Endothelial cell of umbilical vein (primary cell): ENCODE data around the gene FGF19. TPM values are rescaled to one million over a fixed set of nuclear protein-coding genes. Genes with fewer than 3 reads are reported as not detected.

Experiments used
- BruUV-seq: library from RNA; stranded (reverse); fragments of 400-500 nt; replicated peaks from 2 replicates; lab custom pipeline; 2021; lab: Mats Ljungman, UMichigan
- CTCF ChIA-PET: fragments of 300-600, 350-600 bp; sonication (Branson Sonifier 250); formaldehyde crosslinking; loops from one replicate; lab custom pipeline; 2021; ENCODE audit warnings: antibody characterized with exemption, inconsistent platforms; lab: Charles Lee
- POLR2A ChIA-PET: fragments of 300-600, 350-600 bp; sonication (Branson Sonifier 250); formaldehyde crosslinking; loops from one replicate; lab custom pipeline; 2021; ENCODE audit warnings: antibody characterized with exemption, inconsistent platforms; lab: Charles Lee
- DNase-seq: peaks from one replicate; pipeline ENCODE4 v3.0.0-alpha.2; 2011; ENCODE audit warnings: low read depth, low spot score
- FAIRE-seq: peaks from 2 replicates; lab custom pipeline; 2011; peaks lifted over from hg19 to GRCh38; lab: Jason Lieb, UNC
- H2AFZ ChIP-seq: 2 replicates; pipeline ENCODE4 v1.6.0; 2012; ENCODE audit warnings: low read depth, low read length, control low read depth, inconsistent platforms
- H3K27ac ChIP-seq: 2 replicates; pipeline ENCODE4 v1.5.1; 2011; ENCODE audit warnings: low read depth, mild to moderate bottlenecking, control low read depth, low read length, moderate library complexity; ENCODE audit not compliant: insufficient read depth
- H3K27me3 ChIP-seq, 2 experiments: 2 replicates each; pipeline versions ENCODE4 v1.6.0 to v1.6.1; 2011; ENCODE audit warnings: low read length in 2 of 2, mixed read lengths in 1 of 2; ENCODE audit not compliant: control insufficient read depth in 2 of 2, insufficient read depth in 2 of 2
- H3K36me3 ChIP-seq, 2 experiments: 2 replicates in 1 of 2; 3 replicates in 1 of 2; pipeline ENCODE4 v1.5.1; 2011; ENCODE audit warnings: low read length in 2 of 2, mild to moderate bottlenecking in 1 of 2, moderate library complexity in 1 of 2; ENCODE audit not compliant: control insufficient read depth in 2 of 2, insufficient read depth in 2 of 2; ENCODE audit errors: extremely low read depth in 1 of 2
- H3K4me1 ChIP-seq: 3 replicates; pipeline ENCODE4 v1.5.1; 2011; ENCODE audit warnings: mild to moderate bottlenecking, low read length; ENCODE audit not compliant: control insufficient read depth, insufficient read depth; ENCODE audit errors: extremely low read depth
- H3K4me2 ChIP-seq: 2 replicates; pipeline ENCODE4 v1.6.1; 2011; ENCODE audit warnings: low read length, control low read depth, mixed read lengths; ENCODE audit not compliant: insufficient read depth
- H3K4me3 ChIP-seq, 3 experiments: fragments of 200-600 bp in 1 of 3; sonication (generic), shearing (Covaris generic) in 1 of 3; replicated peaks in 1 of 3; 2 replicates each; pipeline ENCODE4 v1.5.1; 2011 to 2016; ENCODE audit warnings: control low read depth in 3 of 3, low read length in 3 of 3, mild to moderate bottlenecking in 2 of 3, inconsistent platforms in 1 of 3, low read depth in 1 of 3, moderate library complexity in 1 of 3; ENCODE audit not compliant: insufficient read depth in 1 of 3
- H3K79me2 ChIP-seq: 2 replicates; pipeline ENCODE4 v1.6.0; 2012; ENCODE audit warnings: low read length, inconsistent platforms; ENCODE audit not compliant: control insufficient read depth, insufficient read depth
- H3K9ac ChIP-seq: replicated peaks from 2 replicates; pipeline ENCODE3; 2011; ENCODE audit warnings: low read length, control low read depth; ENCODE audit not compliant: insufficient read depth; ENCODE audit errors: extremely low read depth
- H3K9me1 ChIP-seq: replicated peaks from 3 replicates; pipeline ENCODE4 v1.6.0; 2011; ENCODE audit warnings: mild to moderate bottlenecking, low read length; ENCODE audit not compliant: control insufficient read depth, insufficient read depth; ENCODE audit errors: extremely low read depth
- H3K9me3 ChIP-seq: replicated peaks from 2 replicates; pipeline ENCODE4 v1.5.1; 2012; ENCODE audit warnings: low read length, inconsistent platforms; ENCODE audit not compliant: control insufficient read depth, insufficient read depth
- H4K20me1 ChIP-seq: replicated peaks from 2 replicates; pipeline ENCODE3; 2011; ENCODE audit warnings: mild to moderate bottlenecking, low read length; ENCODE audit not compliant: control insufficient read depth, insufficient read depth; ENCODE audit errors: extremely low read depth
- EZH2 ChIP-seq: IDR thresholded peaks from 2 replicates; pipeline ENCODE4 v1.6.1; 2012; ENCODE audit warnings: borderline replicate concordance, low read depth, mild to moderate bottlenecking, moderate library complexity, low read length, inconsistent platforms; ENCODE audit not compliant: severe bottlenecking
- FOS ChIP-seq: IDR thresholded peaks from 2 replicates; pipeline ENCODE4 v1.6.1; 2011; ENCODE audit warnings: mild to moderate bottlenecking, low read length, moderate library complexity, borderline replicate concordance; ENCODE audit not compliant: insufficient read depth
- GATA2 ChIP-seq: IDR thresholded peaks from 2 replicates; pipeline ENCODE4 v1.7.0; 2011; ENCODE audit warnings: low read depth, mild to moderate bottlenecking, moderate library complexity, mixed read lengths, low read length; ENCODE audit not compliant: insufficient read length, insufficient read depth
- JUN ChIP-seq: IDR thresholded peaks from 2 replicates; pipeline ENCODE4 v1.6.1; 2011; ENCODE audit warnings: borderline replicate concordance, low read depth; ENCODE audit not compliant: insufficient read length, insufficient read depth
- MYC ChIP-seq: IDR thresholded peaks from one replicate; pipeline ENCODE4 v1.6.1; 2011; ENCODE audit warnings: mild to moderate bottlenecking, low read depth, low read length
- POLR2A ChIP-seq: IDR thresholded peaks from 2 replicates; pipeline ENCODE4 v1.6.1; 2012; ENCODE audit warnings: low read depth, mild to moderate bottlenecking, control low read depth, low read length
- POLR2AphosphoS5 ChIP-seq: IDR thresholded peaks from 2 replicates; pipeline ENCODE4 v1.6.1; 2012; ENCODE audit warnings: low read depth, mild to moderate bottlenecking, control low read depth, low read length, moderate library complexity; ENCODE audit not compliant: insufficient read depth
- dilution Hi-C: fragments of 300-500 bp; cut with MboI; formaldehyde crosslinking; loops from one replicate; pipeline ENCODE4 v1.15.0; 2019; ENCODE audit warnings: low sequenced_read_pairs; ENCODE audit not compliant: extremely low pct_ligation_motif_present
- intact Hi-C: fragments of 100-400 bp; cut with micrococcal nuclease; formaldehyde crosslinking; loops from one replicate; pipeline ENCODE4 v1.10.0; 2022
- polyA plus RNA-seq, 4 experiments: library from polyadenylated mRNA; depleted of rRNA in 3 of 4; stranded (reverse) in 3 of 4; unstranded in 1 of 4; fragments of >200 nt; gene quantifications; 2 replicates each; pipeline versions ENCODE4 v1.2.1 to v1.2.3, GENCODE V29; 2011 to 2012; ENCODE audit warnings: missing spikeins in 1 of 4
- total RNA-seq: library from RNA; stranded (reverse); gene quantifications from 2 replicates; pipeline ENCODE4 v1.2.3, GENCODE V29; 2021
- TF ChIP-seq, protein P1 (sequence below), 2 donors: IDR thresholded peaks; 1 replicate in 1 of 2; 2 replicates in 1 of 2; pipeline ENCODE4 v1.5.1; 2011; ENCODE audit warnings: low read length in 2 of 2, mild to moderate bottlenecking in 2 of 2, moderate library complexity in 2 of 2, control low read depth in 1 of 2, inconsistent platforms in 1 of 2, low read depth in 1 of 2; ENCODE audit not compliant: insufficient read depth in 1 of 2; ENCODE audit errors: extremely low read depth in 1 of 2
- TF ChIP-seq, protein P2 (sequence below): IDR thresholded peaks from 2 replicates; pipeline ENCODE4 v1.6.1; 2011; ENCODE audit not compliant: insufficient read depth, insufficient read length

The FGF19 gene
- total and polyA plus RNA-seq, 2 donors (not counting 3 experiments of a cell fraction or from before 2014, with no cell fraction given) = 0.03 TPM; not detected in 1

DNA sequence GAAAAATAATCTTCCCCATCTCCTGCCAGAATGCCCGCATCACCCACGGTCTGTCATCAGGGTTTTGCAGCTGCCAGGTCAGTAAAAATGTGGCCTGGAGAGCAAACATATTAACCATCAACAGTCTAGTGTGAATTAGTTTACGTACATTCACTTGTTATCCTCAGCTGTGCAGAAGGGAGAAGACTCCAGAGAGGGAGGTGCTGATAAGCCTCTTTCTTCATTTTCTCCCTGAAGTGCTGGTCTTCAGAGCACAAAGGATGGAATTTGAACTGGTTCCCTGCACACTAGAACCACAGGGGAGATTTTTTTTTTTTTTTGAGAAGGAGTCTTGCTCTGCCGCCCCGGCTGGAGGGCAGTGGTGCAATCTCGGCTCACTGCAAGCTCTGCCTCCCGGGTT lies 8.2 kb downstream of the FGF19 start:
- ChIA-PET CTCF (interaction anchor here (0.6 to 1.4 kb wide), 3 partner anchors 12 to 564 kb away, joined by 3 to 5 read pairs (median 3); no protein-coding TSS in a partner anchor), POLR2A (interaction anchor here (0.7 kb wide), 1 partner anchor 13 kb away, joined by 9 read pairs; no protein-coding TSS in a partner anchor)
- Histone ChIP-seq H3K36me3 (no peaks in the 10 kb centered on the region), H4K20me1 (no peaks in the 10 kb centered on the region), H3K9me3 (no peaks in the 10 kb centered on the region), H3K4me3 (no peak overlapping the region), H3K9me1 (no peaks in the 10 kb centered on the region), H3K79me2 (no peaks in the 10 kb centered on the region), H3K4me2 (no peak overlapping the region), H3K27me3 (peaks cover 2 to 8% of the 10 kb centered on the region in 2 experiments), H3K9ac (no peak overlapping the region), H2AFZ (no peak overlapping the region), H3K27ac (no peak overlapping the region), H3K4me1 (peaks cover 3% of the 10 kb centered on the region)
- DNase-seq (no peak), FAIRE-seq (no peak)
- BruUV-seq = no TSS peak
- TF ChIP-seq POLR2A = no peak
- no peak for TF ChIP-seq JUN
- TF ChIP-seq, protein P1, sequence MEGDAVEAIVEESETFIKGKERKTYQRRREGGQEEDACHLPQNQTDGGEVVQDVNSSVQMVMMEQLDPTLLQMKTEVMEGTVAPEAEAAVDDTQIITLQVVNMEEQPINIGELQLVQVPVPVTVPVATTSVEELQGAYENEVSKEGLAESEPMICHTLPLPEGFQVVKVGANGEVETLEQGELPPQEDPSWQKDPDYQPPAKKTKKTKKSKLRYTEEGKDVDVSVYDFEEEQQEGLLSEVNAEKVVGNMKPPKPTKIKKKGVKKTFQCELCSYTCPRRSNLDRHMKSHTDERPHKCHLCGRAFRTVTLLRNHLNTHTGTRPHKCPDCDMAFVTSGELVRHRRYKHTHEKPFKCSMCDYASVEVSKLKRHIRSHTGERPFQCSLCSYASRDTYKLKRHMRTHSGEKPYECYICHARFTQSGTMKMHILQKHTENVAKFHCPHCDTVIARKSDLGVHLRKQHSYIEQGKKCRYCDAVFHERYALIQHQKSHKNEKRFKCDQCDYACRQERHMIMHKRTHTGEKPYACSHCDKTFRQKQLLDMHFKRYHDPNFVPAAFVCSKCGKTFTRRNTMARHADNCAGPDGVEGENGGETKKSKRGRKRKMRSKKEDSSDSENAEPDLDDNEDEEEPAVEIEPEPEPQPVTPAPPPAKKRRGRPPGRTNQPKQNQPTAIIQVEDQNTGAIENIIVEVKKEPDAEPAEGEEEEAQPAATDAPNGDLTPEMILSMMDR (IDR thresholded peaks at IDR 0.05; ENCODE audit: extremely low read depth in 1 of 2, insufficient read depth in 1 of 2, low read depth in 1 of 2, low read length in 2 of 2) = no peak
- no peak for TF ChIP-seq FOS
- no peak for TF ChIP-seq EZH2
- TF ChIP-seq GATA2 = no peak
- TF ChIP-seq POLR2AphosphoS5 = no peak
- TF ChIP-seq, protein P2, sequence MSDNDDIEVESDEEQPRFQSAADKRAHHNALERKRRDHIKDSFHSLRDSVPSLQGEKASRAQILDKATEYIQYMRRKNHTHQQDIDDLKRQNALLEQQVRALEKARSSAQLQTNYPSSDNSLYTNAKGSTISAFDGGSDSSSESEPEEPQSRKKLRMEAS = no peak
- TF ChIP-seq MYC = no peak
- intact Hi-C loops (no loop called here), dilution Hi-C loops (no loop called here)
